CD14-positive monocyte (primary cell): ENCODE measurements around the gene PPP4R1. TPM values are rescaled to one million over a fixed set of nuclear protein-coding genes. Genes with fewer than 3 reads are reported as not detected.

Experiments used
- DNase-seq, 3 donors: peaks; one replicate each; pipeline ENCODE4 v3.0.0-alpha.2; 2011 to 2022
- H2AFZ ChIP-seq: 2 replicates; pipeline ENCODE4 v1.6.0; 2012; ENCODE audit warnings: mild to moderate bottlenecking, low read depth, low read length, inconsistent platforms; ENCODE audit not compliant: insufficient read depth, poor library complexity, severe bottlenecking
- H3K27ac ChIP-seq, 2 donors: 1 replicate in 1 of 2; 2 replicates in 1 of 2; pipeline ENCODE4 v1.5.1; 2012 to 2013; ENCODE audit warnings: low read length in 2 of 2, control low read depth in 1 of 2, inconsistent platforms in 1 of 2, low read depth in 1 of 2, mild to moderate bottlenecking in 1 of 2
- H3K27me3 ChIP-seq, 2 donors: one replicate each; pipeline versions ENCODE4 v1.6.0 to v1.6.1; 2011 to 2013; ENCODE audit warnings: low read length in 2 of 2; ENCODE audit not compliant: control insufficient read depth in 2 of 2, insufficient read depth in 2 of 2
- H3K36me3 ChIP-seq, 2 donors: replicated peaks in 1 of 2; 1 replicate in 1 of 2; 2 replicates in 1 of 2; pipeline versions ENCODE4 v1.5.1 to v1.6.1; 2012 to 2013; ENCODE audit warnings: low read length in 2 of 2, control low read depth in 1 of 2, inconsistent platforms in 1 of 2, mild to moderate bottlenecking in 1 of 2; ENCODE audit not compliant: insufficient read depth in 2 of 2, control insufficient read depth in 1 of 2
- H3K4me1 ChIP-seq, 2 donors: 1 replicate in 1 of 2; 2 replicates in 1 of 2; pipeline versions ENCODE4 v1.5.1 to v1.6.1; 2012 to 2013; ENCODE audit warnings: low read length in 2 of 2, control low read depth in 1 of 2, inconsistent platforms in 1 of 2, mild to moderate bottlenecking in 1 of 2, moderate library complexity in 1 of 2; ENCODE audit not compliant: insufficient read depth in 2 of 2, control insufficient read depth in 1 of 2
- H3K4me2 ChIP-seq: replicated peaks from 2 replicates; pipeline ENCODE3; 2012; ENCODE audit warnings: low read length, moderate library complexity, mild to moderate bottlenecking; ENCODE audit not compliant: poor library complexity, severe bottlenecking; ENCODE audit errors: extremely low read depth
- H3K4me3 ChIP-seq, 3 experiments: fragments of 200-600 bp in 1 of 3; sonication (generic) in 1 of 3; replicated peaks in 1 of 3; 1 replicate in 2 of 3; 2 replicates in 1 of 3; pipeline ENCODE4 v1.5.1; 2011 to 2013; ENCODE audit warnings: low read length in 3 of 3, mild to moderate bottlenecking in 3 of 3, control low read depth in 2 of 3, low read depth in 2 of 3, inconsistent platforms in 1 of 3, moderate library complexity in 1 of 3
- H3K79me2 ChIP-seq: 2 replicates; pipeline ENCODE4 v1.6.0; 2012; ENCODE audit warnings: mild to moderate bottlenecking, control low read depth, inconsistent platforms, low read length, moderate library complexity; ENCODE audit not compliant: insufficient read depth
- H3K9ac ChIP-seq: 2 replicates; pipeline ENCODE4 v1.6.0; 2017; ENCODE audit warnings: low read length, mild to moderate bottlenecking; ENCODE audit not compliant: insufficient read depth, poor library complexity, severe bottlenecking
- H3K9me3 ChIP-seq, 2 donors: replicated peaks in 1 of 2; 1 replicate in 1 of 2; 2 replicates in 1 of 2; pipeline versions ENCODE4 v1.5.1 to v1.6.1; 2012 to 2013; ENCODE audit warnings: low read length in 2 of 2, control low read depth in 1 of 2; ENCODE audit not compliant: control insufficient read depth in 1 of 2, insufficient read depth in 1 of 2
- H4K20me1 ChIP-seq: 2 replicates; pipeline ENCODE4 v1.6.0; 2012; ENCODE audit warnings: mild to moderate bottlenecking, low read length, control low read depth, moderate library complexity; ENCODE audit not compliant: insufficient read depth
- H3K27ac Mint-ChIP-seq, 7 donors: one replicate each; pipeline ENCODE4 v1.8.0; 2020; ENCODE audit warnings: mild to moderate bottlenecking in 7 of 7, mixed read lengths in 7 of 7, moderate library complexity in 6 of 7, inconsistent platforms in 2 of 7
- H3K27me3 Mint-ChIP-seq, 3 donors: one replicate each; pipeline ENCODE4 v1.8.0; 2021 to 2022; ENCODE audit warnings: low read depth in 3 of 3, mild to moderate bottlenecking in 3 of 3, mixed read lengths in 3 of 3, moderate library complexity in 3 of 3, inconsistent platforms in 1 of 3
- H3K36me3 Mint-ChIP-seq, 2 donors: one replicate each; pipeline ENCODE4 v1.8.0; 2020; ENCODE audit warnings: mixed read lengths in 2 of 2, inconsistent platforms in 1 of 2, mild to moderate bottlenecking in 1 of 2
- H3K4me1 Mint-ChIP-seq: one replicate; pipeline ENCODE4 v1.8.0; 2020; ENCODE audit warnings: mild to moderate bottlenecking, mixed read lengths
- H3K4me3 Mint-ChIP-seq, 2 donors: one replicate each; pipeline ENCODE4 v1.8.0; 2020; ENCODE audit warnings: mild to moderate bottlenecking in 2 of 2, mixed read lengths in 2 of 2, moderate library complexity in 1 of 2
- H3K9me3 Mint-ChIP-seq, 7 donors: one replicate each; pipeline ENCODE4 v1.8.0; 2020 to 2022; ENCODE audit warnings: mixed read lengths in 7 of 7, mild to moderate bottlenecking in 6 of 7, moderate library complexity in 6 of 7, inconsistent platforms in 2 of 7
- WGBS: methylation state at CpG from one replicate; pipeline ENCODE4 v1.1.5; 2013; ENCODE audit warnings: missing lambda C conversion rate; ENCODE audit not compliant: insufficient coverage; 5-methylcytosine and 5-hydroxymethylcytosine counted together
- intact Hi-C, 2 donors: fragments of 100-400 bp; cut with micrococcal nuclease; formaldehyde crosslinking; loops; one replicate each; pipeline versions ENCODE4 v1.15.0 to v1.15.1; 2023
- polyA plus RNA-seq, 3 donors: library from polyadenylated mRNA; depleted of rRNA in 1 of 3; unstranded in 2 of 3; stranded (reverse) in 1 of 3; fragments of 300-500 nt in 2 of 3; fragments of >200 nt in 1 of 3; fragmentation: Illumina TruSeq in 2 of 3; gene quantifications; 1 replicate in 2 of 3; 2 replicates in 1 of 3; pipeline ENCODE4 v1.2.3, GENCODE V29; 2012 to 2021
- TF ChIP-seq, protein P1 (sequence below): fragments of 200-600 bp; IDR thresholded peaks from one replicate; pipeline ENCODE4 v1.8.0; 2022; ENCODE audit warnings: antibody characterized with exemption, mild to moderate bottlenecking

The PPP4R1 gene
- polyA plus RNA-seq, 3 donors: 22.0 to 45.3 (median 24.6) TPM

DNA sequence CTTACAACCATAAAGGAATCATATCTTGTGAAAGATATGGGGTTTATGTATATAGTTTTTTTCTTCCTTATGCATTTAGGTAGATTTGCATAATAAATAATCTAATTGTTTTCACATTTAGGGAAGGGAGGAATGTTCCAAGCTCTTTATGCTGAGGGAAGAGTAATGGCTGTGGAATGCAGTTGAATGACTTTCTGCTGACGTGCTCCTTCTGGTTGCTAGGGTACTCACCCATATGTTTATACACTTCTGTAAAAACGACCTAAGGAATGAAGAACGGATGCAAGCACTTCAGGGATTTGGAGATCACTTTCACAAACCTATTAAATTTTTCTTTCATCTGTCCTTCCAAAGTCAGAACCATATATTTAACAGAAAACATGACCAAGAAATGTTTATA is 29.2 kb upstream of the PPP4R1 start:
- H3K9ac ChIP-seq: no peak overlapping the region
- no peaks in the 10 kb centered on the region for H3K9me3 ChIP-seq
- WGBS: no CpG with 5 or more reads among the region's 3 CpGs
- Mint-ChIP-seq H3K4me3 (no peak overlapping the region), H3K27ac (no peak overlapping the region), H3K36me3 (no peaks in the 10 kb centered on the region), H3K9me3 (peaks cover 0 to 1% (median 0%) of the 10 kb centered on the region in 7 donors), H3K27me3 (peaks cover 0 to 5% (median 5%) of the 10 kb centered on the region in 3 donors), H3K4me1 (peaks cover 20% of the 10 kb centered on the region)
- H3K27me3 ChIP-seq: no peaks in the 10 kb centered on the region
- no peaks in the 10 kb centered on the region for H4K20me1 ChIP-seq
- peaks cover 18 to 20% of the 10 kb centered on the region in 2 donors for H3K4me1 ChIP-seq
- no peaks in the 10 kb centered on the region for H3K36me3 ChIP-seq
- H2AFZ ChIP-seq: no peak overlapping the region
- no peak overlapping the region for H3K4me3 ChIP-seq
- DNase-seq: no peak
- intact Hi-C loops: no loop called here
- no peak overlapping the region for H3K27ac ChIP-seq
- no peak overlapping the region for H3K4me2 ChIP-seq
- no peaks in the 10 kb centered on the region for H3K79me2 ChIP-seq
- TF ChIP-seq, protein P1, sequence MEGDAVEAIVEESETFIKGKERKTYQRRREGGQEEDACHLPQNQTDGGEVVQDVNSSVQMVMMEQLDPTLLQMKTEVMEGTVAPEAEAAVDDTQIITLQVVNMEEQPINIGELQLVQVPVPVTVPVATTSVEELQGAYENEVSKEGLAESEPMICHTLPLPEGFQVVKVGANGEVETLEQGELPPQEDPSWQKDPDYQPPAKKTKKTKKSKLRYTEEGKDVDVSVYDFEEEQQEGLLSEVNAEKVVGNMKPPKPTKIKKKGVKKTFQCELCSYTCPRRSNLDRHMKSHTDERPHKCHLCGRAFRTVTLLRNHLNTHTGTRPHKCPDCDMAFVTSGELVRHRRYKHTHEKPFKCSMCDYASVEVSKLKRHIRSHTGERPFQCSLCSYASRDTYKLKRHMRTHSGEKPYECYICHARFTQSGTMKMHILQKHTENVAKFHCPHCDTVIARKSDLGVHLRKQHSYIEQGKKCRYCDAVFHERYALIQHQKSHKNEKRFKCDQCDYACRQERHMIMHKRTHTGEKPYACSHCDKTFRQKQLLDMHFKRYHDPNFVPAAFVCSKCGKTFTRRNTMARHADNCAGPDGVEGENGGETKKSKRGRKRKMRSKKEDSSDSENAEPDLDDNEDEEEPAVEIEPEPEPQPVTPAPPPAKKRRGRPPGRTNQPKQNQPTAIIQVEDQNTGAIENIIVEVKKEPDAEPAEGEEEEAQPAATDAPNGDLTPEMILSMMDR: no peak

DNA sequence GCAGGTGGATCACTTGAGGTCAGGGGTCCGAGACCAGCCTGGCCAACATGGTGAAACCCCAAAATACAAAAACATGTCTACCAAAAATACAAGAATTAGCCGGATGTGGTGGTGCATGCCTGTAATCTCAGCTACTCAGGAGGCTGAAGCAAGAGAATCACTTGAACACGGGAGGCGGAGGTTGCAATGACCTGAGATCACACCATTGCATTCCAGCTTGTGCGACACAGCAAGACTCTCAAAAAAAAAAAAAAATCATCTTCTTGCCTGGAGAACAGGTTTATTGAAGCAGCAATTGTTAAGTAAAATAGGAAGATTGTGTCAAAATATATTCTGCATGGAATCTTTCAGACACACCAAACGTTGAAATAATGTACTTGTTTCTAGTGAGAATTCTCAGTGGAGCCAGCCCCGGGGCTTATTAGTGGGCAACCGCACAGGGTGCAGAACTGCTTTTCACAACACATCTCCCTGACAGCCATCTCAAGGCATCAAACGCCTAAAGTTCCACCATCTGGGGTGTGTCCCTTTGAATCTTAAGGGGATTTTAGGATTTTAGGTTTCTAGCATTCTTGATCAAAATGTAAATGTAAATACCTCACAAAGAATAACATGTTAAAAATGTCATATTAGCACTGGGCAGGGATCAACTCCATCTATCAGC is 28.6 kb upstream of the PPP4R1 start:
- no peak overlapping the region for H3K4me3 ChIP-seq
- no peaks in the 10 kb centered on the region for H3K27me3 ChIP-seq
- Mint-ChIP-seq H3K4me3 (no peak overlapping the region), H3K4me1 (peaks cover 14% of the 10 kb centered on the region), H3K9me3 (peaks cover 0 to 1% (median 0%) of the 10 kb centered on the region in 7 donors), H3K27me3 (peaks cover 1 to 5% (median 5%) of the 10 kb centered on the region in 3 donors), H3K27ac (no peak overlapping the region), H3K36me3 (no peaks in the 10 kb centered on the region)
- no peak overlapping the region for H3K4me2 ChIP-seq
- H3K9ac ChIP-seq: no peak overlapping the region
- TF ChIP-seq, protein P1: no peak
- peaks cover 12 to 14% of the 10 kb centered on the region in 2 donors for H3K4me1 ChIP-seq
- H2AFZ ChIP-seq: no peak overlapping the region
- no peak for DNase-seq
- no peaks in the 10 kb centered on the region for H3K79me2 ChIP-seq
- H3K36me3 ChIP-seq: no peaks in the 10 kb centered on the region
- H3K9me3 ChIP-seq: no peaks in the 10 kb centered on the region
- WGBS: 100% methylated on average over 3 of the region's 9 CpGs
- intact Hi-C loops: no loop called here
- H4K20me1 ChIP-seq: no peaks in the 10 kb centered on the region
- H3K27ac ChIP-seq: no peak overlapping the region
